ENCODE results near the gene RAB28. TPM values are rescaled to one million over a fixed set of nuclear protein-coding genes. Genes with fewer than 3 reads are reported as not detected.

RAB28 gene
- total and polyA plus RNA-seq, 9 of the 15 experiments (the other 6 are each of a cell fraction or from before 2014, with no cell fraction given) = 6.7 to 40.4 (median 23.0) TPM

- POLR2A ChIA-PET = no interaction called here
Measured at GRCh38 chr4:13529128-13529919, 45.2 kb upstream of the RAB28 start.

GRCh38 chr4:13528821-13529127, 44.6 kb upstream of the RAB28 start:
- Histone ChIP-seq H3K4me2 (ENCODE audit: insufficient read depth, low read length) (no peak overlapping the region), H3K9me1 (ENCODE audit: control insufficient read depth, insufficient read depth, low read length) (no peaks in the 10 kb centered on the region), H3K4me1 (replicated peaks in 1 of 2; ENCODE audit: control insufficient read depth in 2 of 2, insufficient read depth in 2 of 2, low read length in 2 of 2) (peaks cover 14 to 18% of the 10 kb centered on the region in 2 experiments; a peak in 4 of 5 replicates), H3K9ac (ENCODE audit: insufficient read depth in 1 of 2, low read depth in 2 of 2, low read length in 2 of 2) (no peak overlapping the region), H3K79me2 (ENCODE audit: control insufficient read depth, insufficient read depth, low read length) (no peaks in the 10 kb centered on the region), H3K27me3 (ENCODE audit: control insufficient read depth in 2 of 2, insufficient read depth in 2 of 2, low read length in 2 of 2) (peaks cover 3 to 37% of the 10 kb centered on the region in 2 experiments; a peak in 4 of 5 replicates), H3K36me3 (ENCODE audit: control insufficient read depth, insufficient read depth, low read length) (no peaks in the 10 kb centered on the region), H3K27ac (ENCODE audit: extremely low read depth, low read depth, low read length) (no peak overlapping the region), H3K4me3 (no peak overlapping the region), H4K20me1 (replicated peaks; ENCODE audit: control insufficient read depth, insufficient read depth, low read length) (no peaks in the 10 kb centered on the region), H3K9me3 (replicated peaks; ENCODE audit: control insufficient read depth, insufficient read depth, low read depth, low read length) (no peaks in the 10 kb centered on the region), H2AFZ (ENCODE audit: low read depth, low read length) (no peak overlapping the region)
- in situ Hi-C loops (cut with MboI) = no loop called here
- intact Hi-C loops (cut with micrococcal nuclease) = no loop called here
- no peak for ATAC-seq
- DNase-seq (ENCODE audit: extremely low read depth in 1 of 4, low spot score in 3 of 4) = no peak
- no TSS peak for BruUV-seq (replicated peaks)
- CTCF ChIA-PET (ENCODE audit: low intra/inter-chr PET ratio) = no interaction called here
- 31% methylated on average over 2 of the region's 5 CpGs for WGBS (ENCODE audit: insufficient coverage, low coverage, missing lambda C conversion rate)
- FAIRE-seq = no peak
- POLR2A ChIA-PET = no interaction called here
- no peak for TF ChIP-seq MAZ (CRISPR knock-in tag; conservative IDR thresholded peaks at IDR 0.05 in 1 of 2, IDR thresholded peaks at IDR 0.05 in 1 of 2)
- no peak for TF ChIP-seq RFX7 (CRISPR knock-in tag; IDR thresholded peaks at IDR 0.05)
- TF ChIP-seq ARID1B (IDR thresholded peaks at IDR 0.05) = no peak
- TF ChIP-seq NELFE (IDR thresholded peaks at IDR 0.05; ENCODE audit: insufficient read depth, insufficient read length) = no peak
- no peak for TF ChIP-seq NR2C2 (CRISPR knock-in tag; IDR thresholded peaks at IDR 0.05)
- no peak for TF ChIP-seq NR2C2 (tag; IDR thresholded peaks at IDR 0.05)
- TF ChIP-seq NCOR1 (IDR thresholded peaks at IDR 0.05) = no peak
- no peak for TF ChIP-seq STAG1 (CRISPR knock-in tag; IDR thresholded peaks at IDR 0.05; ENCODE audit: borderline replicate concordance)
- no peak for TF ChIP-seq ELF2 (CRISPR knock-in tag; IDR thresholded peaks at IDR 0.05)
- TF ChIP-seq TCFL5 (CRISPR knock-in tag; conservative IDR thresholded peaks at IDR 0.05) = no peak
- no peak for TF ChIP-seq ZNF695 (CRISPR knock-in tag; IDR thresholded peaks at IDR 0.05)
- TF ChIP-seq NR4A1 (CRISPR knock-in tag; IDR thresholded peaks at IDR 0.05) = no peak
- no peak for TF ChIP-seq NR4A1 (tag; IDR thresholded peaks at IDR 0.05)
- no peak for TF ChIP-seq THAP12 (CRISPR knock-in tag; IDR thresholded peaks at IDR 0.05)

More at GRCh38 chr4:13529128-13529919, 45.2 kb upstream of the RAB28 start:
- intact Hi-C loops (cut with micrococcal nuclease) = no loop called here
- DNase-seq (ENCODE audit: extremely low read depth in 1 of 4, low spot score in 3 of 4) (peak in 1 of 4 experiments; percentile 6), ATAC-seq (no peak), FAIRE-seq (no peak)
- H3K4me1 ChIP-seq (replicated peaks in 1 of 2; ENCODE audit: control insufficient read depth in 2 of 2, insufficient read depth in 2 of 2, low read length in 2 of 2) = peaks cover 14 to 17% of the 10 kb centered on the region in 2 experiments; a peak in 4 of 5 replicates
- no peak overlapping the region for H3K4me3 ChIP-seq
- BruUV-seq (replicated peaks) = no TSS peak
- peak; percentile 31 for TF ChIP-seq RBM25 (IDR thresholded peaks at IDR 0.05; ENCODE audit: low read depth, low read length, severe bottlenecking)
- TF ChIP-seq SPI1 (IDR thresholded peaks at IDR 0.05; ENCODE audit: borderline replicate concordance, low read depth, low read length) = no peak
- H3K27ac ChIP-seq (ENCODE audit: extremely low read depth, low read depth, low read length) = no peak overlapping the region
- H3K4me2 ChIP-seq (ENCODE audit: insufficient read depth, low read length) = no peak overlapping the region
- H3K9me3 ChIP-seq (replicated peaks; ENCODE audit: control insufficient read depth, insufficient read depth, low read depth, low read length) = no peaks in the 10 kb centered on the region
- H3K79me2 ChIP-seq (ENCODE audit: control insufficient read depth, insufficient read depth, low read length) = no peaks in the 10 kb centered on the region
- H2AFZ ChIP-seq (ENCODE audit: low read depth, low read length) = no peak overlapping the region
- in situ Hi-C loops (cut with MboI) = no loop called here
- peaks cover 2 to 37% of the 10 kb centered on the region in 2 experiments; a peak in 4 of 5 replicates for H3K27me3 ChIP-seq (ENCODE audit: control insufficient read depth in 2 of 2, insufficient read depth in 2 of 2, low read length in 2 of 2)
- 67% methylated on average over 34 of the region's 37 CpGs for WGBS (ENCODE audit: insufficient coverage, low coverage, missing lambda C conversion rate)
- no peaks in the 10 kb centered on the region for H3K36me3 ChIP-seq (ENCODE audit: control insufficient read depth, insufficient read depth, low read length)
- H3K9me1 ChIP-seq (ENCODE audit: control insufficient read depth, insufficient read depth, low read length) = no peaks in the 10 kb centered on the region
- H3K9ac ChIP-seq (ENCODE audit: insufficient read depth in 1 of 2, low read depth in 2 of 2, low read length in 2 of 2) = no peak overlapping the region
- CTCF ChIA-PET (ENCODE audit: low intra/inter-chr PET ratio) = no interaction called here
- H4K20me1 ChIP-seq (replicated peaks; ENCODE audit: control insufficient read depth, insufficient read depth, low read length) = no peaks in the 10 kb centered on the region; the same call in 1 of the 2 replicates
